Natural killer cell treated with Interleukin-12 subunit alpha and Interleukin-12 subunit beta and Interleukin-15 and Interleukin-18, amount 100 ng/mL, for 72 hours (primary cell): ENCODE measurements around the gene ZNF519. TPM values are rescaled to one million over a fixed set of nuclear protein-coding genes. Genes with fewer than 3 reads are reported as not detected.
"Not testable (repeated sequence)": the region's sequence is repeated elsewhere in the genome, so short reads cannot be mapped to it uniquely, and the experiment has no call there.

ENCODE experiments used
- ATAC-seq, 2 donors: fragments of 150-1000 bp; cut with Tn5 transposase in 1 of 2; sonication (Bioruptor Pico), chemical (Tn5 transposase) in 1 of 2; 2 replicates each; pipeline ENCODE4 v1.10.0; 2021
- DNase-seq: peaks from one replicate; pipeline ENCODE4 v3.0.0; 2022; ENCODE audit warnings: low spot score
- H3K27ac Mint-ChIP-seq, 2 donors: 1 replicate in 1 of 2; 2 replicates in 1 of 2; pipeline ENCODE4 v1.8.0; 2022; ENCODE audit warnings: mixed read lengths in 2 of 2, mild to moderate bottlenecking in 1 of 2, moderate library complexity in 1 of 2
- H3K27me3 Mint-ChIP-seq, 2 donors: 1 replicate in 1 of 2; 2 replicates in 1 of 2; pipeline ENCODE4 v1.8.0; 2022; ENCODE audit warnings: mixed read lengths in 2 of 2
- H3K36me3 Mint-ChIP-seq: one replicate; pipeline ENCODE4 v1.8.0; 2022; ENCODE audit warnings: mixed read lengths
- H3K4me1 Mint-ChIP-seq, 2 donors: 1 replicate in 1 of 2; 2 replicates in 1 of 2; pipeline ENCODE4 v1.8.0; 2022; ENCODE audit warnings: low read depth in 2 of 2, mixed read lengths in 2 of 2, mild to moderate bottlenecking in 1 of 2
- H3K4me3 Mint-ChIP-seq: one replicate; pipeline ENCODE4 v1.8.0; 2022; ENCODE audit warnings: mixed read lengths
- H3K9me3 Mint-ChIP-seq: 2 replicates; pipeline ENCODE4 v1.8.0; 2022; ENCODE audit warnings: mixed read lengths
- total RNA-seq, 2 donors: library from RNA; stranded (reverse); gene quantifications; one replicate each; pipeline ENCODE4 v1.2.3, GENCODE V29; 2022

ZNF519 gene
- total RNA-seq, 2 donors from 2014 or later, result 10.4 to 37.3 TPM

GRCh38 chr18:14162915-14163314 is 30.7 kb upstream of the ZNF519 start:
- peaks cover 31 to 48% of the 10 kb centered on the region in 2 donors for H3K27me3 Mint-ChIP-seq
- not testable (repeated sequence) for H3K9me3 Mint-ChIP-seq, H3K4me1 Mint-ChIP-seq

GRCh38 chr18:14151564-14152113 is 19.4 kb upstream of the ZNF519 start:
- not testable (repeated sequence) for DNase-seq, H3K9me3 Mint-ChIP-seq, ATAC-seq, H3K36me3 Mint-ChIP-seq, H3K27ac Mint-ChIP-seq, H3K4me1 Mint-ChIP-seq, H3K27me3 Mint-ChIP-seq, H3K4me3 Mint-ChIP-seq

More at GRCh38 chr18:14162915-14163314, 30.7 kb upstream of the ZNF519 start:
- DNase-seq, ATAC-seq, H3K36me3 Mint-ChIP-seq, H3K27ac Mint-ChIP-seq, H3K4me3 Mint-ChIP-seq: not testable (repeated sequence)

- H3K27me3 Mint-ChIP-seq, ATAC-seq, H3K36me3 Mint-ChIP-seq, H3K4me1 Mint-ChIP-seq, DNase-seq, H3K27ac Mint-ChIP-seq, H3K4me3 Mint-ChIP-seq, H3K9me3 Mint-ChIP-seq: not testable (repeated sequence)
Observed at GRCh38 chr18:14150766-14151165, 18.5 kb upstream of the ZNF519 start.

GRCh38 chr18:14149916-14150420 is 17.7 kb upstream of the ZNF519 start:
- not testable (repeated sequence) for H3K27ac Mint-ChIP-seq, H3K4me1 Mint-ChIP-seq, ATAC-seq, H3K36me3 Mint-ChIP-seq, H3K27me3 Mint-ChIP-seq, H3K4me3 Mint-ChIP-seq, H3K9me3 Mint-ChIP-seq, DNase-seq

GRCh38 chr18:14149121-14149850 is 17.1 kb upstream of the ZNF519 start:
- H3K27ac Mint-ChIP-seq, H3K27me3 Mint-ChIP-seq, H3K36me3 Mint-ChIP-seq, H3K4me1 Mint-ChIP-seq, DNase-seq, H3K4me3 Mint-ChIP-seq, H3K9me3 Mint-ChIP-seq: not testable (repeated sequence)
- ATAC-seq, result peak in 1 of 2 donors; percentile 17

GRCh38 chr18:14147935-14148865 is 16.0 kb upstream of the ZNF519 start:
- H3K27ac Mint-ChIP-seq, H3K27me3 Mint-ChIP-seq, DNase-seq, H3K36me3 Mint-ChIP-seq, H3K9me3 Mint-ChIP-seq, H3K4me1 Mint-ChIP-seq, ATAC-seq, H3K4me3 Mint-ChIP-seq: not testable (repeated sequence)

GRCh38 chr18:14146771-14147170 is 14.5 kb upstream of the ZNF519 start:
- not testable (repeated sequence) for H3K27me3 Mint-ChIP-seq, H3K9me3 Mint-ChIP-seq, H3K4me1 Mint-ChIP-seq, H3K36me3 Mint-ChIP-seq, DNase-seq, ATAC-seq, H3K27ac Mint-ChIP-seq, H3K4me3 Mint-ChIP-seq

GRCh38 chr18:14145581-14146338 is 13.5 kb upstream of the ZNF519 start:
- DNase-seq, H3K9me3 Mint-ChIP-seq, H3K27ac Mint-ChIP-seq, ATAC-seq, H3K4me1 Mint-ChIP-seq, H3K4me3 Mint-ChIP-seq, H3K36me3 Mint-ChIP-seq, H3K27me3 Mint-ChIP-seq: not testable (repeated sequence)

- not testable (repeated sequence) for ATAC-seq, DNase-seq, H3K9me3 Mint-ChIP-seq, H3K4me3 Mint-ChIP-seq, H3K27me3 Mint-ChIP-seq, H3K27ac Mint-ChIP-seq, H3K4me1 Mint-ChIP-seq, H3K36me3 Mint-ChIP-seq
Observed at GRCh38 chr18:14145021-14145420, 12.8 kb upstream of the ZNF519 start.

- H3K36me3 Mint-ChIP-seq, result no peaks in the 10 kb centered on the region
- no peak overlapping the region for H3K4me3 Mint-ChIP-seq
- H3K4me1 Mint-ChIP-seq, result no peaks in the 10 kb centered on the region
- ATAC-seq, result no peak
- H3K27ac Mint-ChIP-seq, result no peak overlapping the region
- DNase-seq, result no peak
- no peaks in the 10 kb centered on the region for H3K9me3 Mint-ChIP-seq
- peaks cover 0 to 3% of the 10 kb centered on the region in 2 donors for H3K27me3 Mint-ChIP-seq
Observed at GRCh38 chr18:14144628-14144895, 12.3 kb upstream of the ZNF519 start.

- not testable (repeated sequence) for H3K4me3 Mint-ChIP-seq, H3K36me3 Mint-ChIP-seq, H3K27ac Mint-ChIP-seq, H3K4me1 Mint-ChIP-seq, DNase-seq, H3K9me3 Mint-ChIP-seq, H3K27me3 Mint-ChIP-seq
- peak in 1 of 2 donors; percentile 21 for ATAC-seq
Observed at GRCh38 chr18:14143871-14144627, 11.8 kb upstream of the ZNF519 start.

- not testable (repeated sequence) for H3K36me3 Mint-ChIP-seq, H3K27ac Mint-ChIP-seq, H3K4me1 Mint-ChIP-seq, H3K27me3 Mint-ChIP-seq, H3K9me3 Mint-ChIP-seq, DNase-seq, H3K4me3 Mint-ChIP-seq
- ATAC-seq, result peak in 1 of 2 donors; percentile 41
Observed at GRCh38 chr18:14143396-14143795, 11.2 kb upstream of the ZNF519 start.

GRCh38 chr18:14142177-14142576 is 9.9 kb upstream of the ZNF519 start:
- not testable (repeated sequence) for H3K27ac Mint-ChIP-seq, ATAC-seq, DNase-seq, H3K4me3 Mint-ChIP-seq, H3K4me1 Mint-ChIP-seq, H3K36me3 Mint-ChIP-seq, H3K27me3 Mint-ChIP-seq, H3K9me3 Mint-ChIP-seq
